Stomach (tissue), 9 donors: ENCODE measurements around the gene ODC1. TPM values are rescaled to one million over a fixed set of nuclear protein-coding genes. Genes with fewer than 3 reads are reported as not detected.
A peak's percentile ranks its signal among the peaks of the same experiment; 100 is the strongest.

Experiments
- DNase-seq, 2 donors: peaks; one replicate each; pipeline versions ENCODE4 v3.0.0 to v3.0.0-alpha.2; 2013 to 2019
- H3K27ac ChIP-seq, 5 donors: fragments of 200-600 bp in 4 of 5; sonication (generic) in 4 of 5; one replicate each; pipeline ENCODE4 v1.5.1; 2013 to 2019; ENCODE audit warnings: mild to moderate bottlenecking in 1 of 5, moderate library complexity in 1 of 5
- H3K27me3 ChIP-seq, 3 donors: fragments of 200-600 bp; sonication (generic); one replicate each; pipeline ENCODE4 v1.5.1; 2017 to 2019; ENCODE audit warnings: mixed run types in 1 of 3
- H3K36me3 ChIP-seq, 4 donors: fragments of 200-600 bp; sonication (generic); 1 replicate in 3 of 4; 2 replicates in 1 of 4; pipeline ENCODE4 v1.5.1; 2016 to 2019
- H3K4me1 ChIP-seq, 4 donors: fragments of 200-600 bp; sonication (generic); one replicate each; pipeline ENCODE4 v1.5.1; 2016 to 2019
- H3K4me3 ChIP-seq, 4 donors: fragments of 200-600 bp; sonication (generic) in 3 of 4; one replicate each; pipeline ENCODE4 v1.5.1; 2016 to 2019; ENCODE audit warnings: mild to moderate bottlenecking in 1 of 4
- H3K9me3 ChIP-seq, 4 donors: fragments of 200-600 bp; sonication (generic); one replicate each; pipeline ENCODE4 v1.5.1; 2016 to 2019
- CTCF ChIP-seq, 7 experiments: fragments of 450-650 bp in 4 of 7; fragments of 200-600 bp in 3 of 7; sonication (generic) in 3 of 7; IDR thresholded peaks; one replicate each; pipeline ENCODE4 v1.5.1; 2016 to 2019; ENCODE audit warnings: antibody characterized with exemption in 7 of 7, control low read depth in 2 of 7, mild to moderate bottlenecking in 1 of 7
- EP300 ChIP-seq: sonication (generic); formaldehyde crosslinking; IDR thresholded peaks from one replicate; pipeline ENCODE4 v1.6.1; 2017; ENCODE audit warnings: antibody characterized with exemption
- POLR2A ChIP-seq, 4 donors: fragments of 450-650 bp; IDR thresholded peaks; one replicate each; pipeline ENCODE4 v1.6.1; 2016; ENCODE audit warnings: antibody characterized with exemption in 4 of 4, control low read depth in 2 of 4, mild to moderate bottlenecking in 1 of 4, moderate library complexity in 1 of 4
- POLR2AphosphoS5 ChIP-seq, 3 donors: sonication (generic); formaldehyde crosslinking; IDR thresholded peaks; one replicate each; pipeline ENCODE4 v1.6.1; 2016; ENCODE audit warnings: antibody characterized with exemption in 3 of 3
- WGBS, 5 donors: extraction: QIAGEN DNeasy Blood & Tissue Kit in 3 of 5; methylation state at CpG; one replicate each; pipeline versions ENCODE4 v1.1.5 to v1.1.7; 2013 to 2018; 5-methylcytosine and 5-hydroxymethylcytosine counted together
- intact Hi-C: fragments of 100-400 bp; cut with DNase I; formaldehyde crosslinking; loops from one replicate; pipeline ENCODE4 v1.15.1; 2023; ENCODE audit warnings: low total_unique reads
- polyA plus RNA-seq, 3 donors: library from polyadenylated mRNA; stranded (reverse); fragments of 200-250 nt; gene quantifications; one replicate each; pipeline ENCODE4 v1.2.3, GENCODE V29; 2013
- total RNA-seq, 5 donors: library from RNA; depleted of rRNA; stranded (reverse); fragments of >200 nt; gene quantifications; one replicate each; pipeline versions ENCODE4 v1.1.0 to v1.2.3, GENCODE V29; 2014 to 2016
- donor health status: healthy with polysubstance abuse.
- donor health status: Bipolar disorder and iron deficiency.
- donor health status: healthy.

Gene ODC1
- total and polyA plus RNA-seq, 8 donors: 32.2 to 148 (median 49.8) TPM

GRCh38 chr2:10433264-10433946 lies 14.7 kb downstream of the ODC1 start:
- intact Hi-C loops: loop anchor here (5.0 kb wide), 2 partner anchors 311 to 361 kb away; partner anchors contain the start of gene RRM2
- Histone ChIP-seq H3K9me3 (no peaks in the 10 kb centered on the region), H3K36me3 (peaks cover 0 to 2% (median under 1%) of the 10 kb centered on the region in 4 donors), H3K4me3 (no peak overlapping the region), H3K27ac (no peak overlapping the region), H3K4me1 (peaks cover 14 to 34% (median 22%) of the 10 kb centered on the region in 4 donors), H3K27me3 (peaks cover 0 to 14% (median 0%) of the 10 kb centered on the region in 3 donors)
- TF ChIP-seq POLR2AphosphoS5 (IDR thresholded peaks at IDR 0.05) (no peak), POLR2A (IDR thresholded peaks at IDR 0.05) (no peak), CTCF (IDR thresholded peaks at IDR 0.05) (no peak), EP300 (no peak)
- 91 to 95% (median 92%) methylated on average over 9 to 10 of the region's 10 CpGs for WGBS, 5 donors
- DNase-seq: no peak

- H3K9me3 ChIP-seq: no peaks in the 10 kb centered on the region
- H3K4me3 ChIP-seq: peak overlapping the region; percentile 4 to 58 (median 34)
- peak overlapping the region in 4 of 5 donors; percentile 3 to 38 (median 31) for H3K27ac ChIP-seq
- peaks cover 0 to 9% (median 8%) of the 10 kb centered on the region in 4 donors for H3K36me3 ChIP-seq
- intact Hi-C loops: loop anchor here (5.0 kb wide), 2 partner anchors 310 to 360 kb away; partner anchors contain the start of gene RRM2
- peaks cover 14 to 36% (median 22%) of the 10 kb centered on the region in 4 donors for H3K4me1 ChIP-seq
- peaks cover 0 to 14% (median 0%) of the 10 kb centered on the region in 3 donors for H3K27me3 ChIP-seq
- 19 to 34% (median 21%) methylated on average over 21 to 49 of the region's 49 CpGs for WGBS, 5 donors
- DNase-seq: peak; percentile 64 to 81
- TF ChIP-seq POLR2A (IDR thresholded peaks at IDR 0.05): no peak
- TF ChIP-seq POLR2AphosphoS5 (IDR thresholded peaks at IDR 0.05): no peak
- no peak for TF ChIP-seq CTCF (IDR thresholded peaks at IDR 0.05)
- TF ChIP-seq EP300: no peak
Observed at GRCh38 chr2:10432311-10433181, 15.6 kb downstream of the ODC1 start.

GRCh38 chr2:10431797-10432196 lies 16.3 kb downstream of the ODC1 start:
- 43 to 66% (median 51%) methylated on average over 16 of the region's 16 CpGs for WGBS, 5 donors
- DNase-seq: peak in 1 of 2 donors; percentile 71
- TF ChIP-seq POLR2AphosphoS5 (IDR thresholded peaks at IDR 0.05) (no peak), POLR2A (IDR thresholded peaks at IDR 0.05) (no peak), EP300 (no peak), CTCF (IDR thresholded peaks at IDR 0.05) (no peak)
- H3K4me3 ChIP-seq: peak overlapping the region in 3 of 4 donors; percentile 29 to 58 (median 38)
- H3K9me3 ChIP-seq: no peaks in the 10 kb centered on the region
- peak overlapping the region in 3 of 5 donors; percentile 3 to 38 (median 30) for H3K27ac ChIP-seq
- H3K27me3 ChIP-seq: peaks cover 0 to 14% (median 0%) of the 10 kb centered on the region in 3 donors
- H3K4me1 ChIP-seq: peaks cover 14 to 36% (median 22%) of the 10 kb centered on the region in 4 donors
- H3K36me3 ChIP-seq: peaks cover 7 to 17% (median 16%) of the 10 kb centered on the region in 4 donors
- intact Hi-C loops: loop anchor here (5.0 kb wide), 2 partner anchors 309 to 359 kb away; partner anchors contain the start of gene RRM2
